IMR-90 (cell line): Measurements from ENCODE around the gene RNPEPL1. TPM values are rescaled to one million over a fixed set of nuclear protein-coding genes. Genes with fewer than 3 reads are reported as not detected.

ENCODE experiments used
- ATAC-seq: fragments of 200-7000 bp; cut with Tn5 transposase; 2 replicates; pipeline ENCODE4 v1.9.1; 2020; ENCODE audit warnings: low read depth, mild to moderate bottlenecking, moderate library complexity
- BruUV-seq: library from RNA; stranded (reverse); fragments of 400-500 nt; replicated peaks from 2 replicates; lab custom pipeline; 2021; lab: Mats Ljungman, UMichigan
- CTCF ChIA-PET: fragments of 300-600 bp; formaldehyde crosslinking; extraction: SDS; loops from one replicate; lab custom pipeline; 2021; ENCODE audit warnings: antibody characterized with exemption; lab: Yijun Ruan, JAX
- POLR2A ChIA-PET: fragments of 300-600 bp; sonication (Branson Sonifier 250); formaldehyde crosslinking; loops from one replicate; lab custom pipeline; 2022; ENCODE audit warnings: antibody characterized with exemption; ENCODE audit not compliant: unreplicated experiment; lab: Charles Lee
- DNase-seq: peaks from one replicate; pipeline ENCODE4 v3.0.0; 2013
- H2AFZ ChIP-seq: replicated peaks from 2 replicates; pipeline ENCODE3; 2013; ENCODE audit warnings: low read length, mild to moderate bottlenecking; ENCODE audit not compliant: poor library complexity
- H2AK5ac ChIP-seq: 2 replicates; pipeline ENCODE4 v1.6.1; 2013; ENCODE audit warnings: low read depth, low read length, inconsistent platforms
- H2AK9ac ChIP-seq: replicated peaks from 2 replicates; pipeline ENCODE3; 2013; ENCODE audit warnings: mild to moderate bottlenecking, low read depth, low read length, moderate library complexity; ENCODE audit not compliant: poor library complexity
- H2BK120ac ChIP-seq: 2 replicates; pipeline ENCODE4 v1.6.1; 2013; ENCODE audit warnings: low read depth, low read length, inconsistent platforms
- H2BK15ac ChIP-seq: 3 replicates; pipeline ENCODE4 v1.6.1; 2013; ENCODE audit warnings: low read depth, low read length, inconsistent platforms
- H2BK20ac ChIP-seq: 2 replicates; pipeline ENCODE4 v1.6.1; 2013; ENCODE audit warnings: low read depth, mild to moderate bottlenecking, inconsistent platforms, low read length, moderate library complexity
- H2BK5ac ChIP-seq: 2 replicates; pipeline ENCODE4 v1.6.1; 2013; ENCODE audit warnings: mild to moderate bottlenecking, low read depth, low read length, inconsistent platforms; ENCODE audit not compliant: poor library complexity, severe bottlenecking
- H3K14ac ChIP-seq: replicated peaks from 2 replicates; pipeline ENCODE4 v1.6.1; 2013; ENCODE audit warnings: low read depth, low read length, inconsistent platforms
- H3K18ac ChIP-seq: 2 replicates; pipeline ENCODE4 v1.6.1; 2013; ENCODE audit warnings: low read depth, low read length, control low read depth
- H3K23ac ChIP-seq: 2 replicates; pipeline ENCODE4 v1.6.1; 2013; ENCODE audit warnings: low read depth, low read length, inconsistent platforms
- H3K27ac ChIP-seq: 2 replicates; pipeline ENCODE4 v1.5.1; 2013; ENCODE audit warnings: mild to moderate bottlenecking, control low read depth, low read length; ENCODE audit not compliant: insufficient read depth
- H3K27me3 ChIP-seq: 2 replicates; pipeline ENCODE4 v1.6.1; 2013; ENCODE audit warnings: low read length; ENCODE audit not compliant: control insufficient read depth, insufficient read depth
- H3K36me3 ChIP-seq: 2 replicates; pipeline ENCODE4 v1.6.1; 2013; ENCODE audit warnings: low read length, mixed read lengths; ENCODE audit not compliant: control insufficient read depth, insufficient read depth
- H3K4ac ChIP-seq: 2 replicates; pipeline ENCODE4 v1.6.1; 2013; ENCODE audit warnings: low read depth, low read length, inconsistent platforms
- H3K4me1 ChIP-seq: 2 replicates; pipeline ENCODE4 v1.6.1; 2013; ENCODE audit warnings: low read length, mixed read lengths; ENCODE audit not compliant: control insufficient read depth, insufficient read depth
- H3K4me2 ChIP-seq: 2 replicates; pipeline ENCODE4 v1.6.1; 2013; ENCODE audit warnings: low read depth, mild to moderate bottlenecking, control low read depth, low read length, moderate library complexity
- H3K4me3 ChIP-seq: 2 replicates; pipeline ENCODE4 v1.5.1; 2013; ENCODE audit warnings: low read depth, mild to moderate bottlenecking, control low read depth, low read length, moderate library complexity; ENCODE audit not compliant: insufficient read depth
- H3K56ac ChIP-seq: 2 replicates; pipeline ENCODE4 v1.6.1; 2013; ENCODE audit warnings: low read length, inconsistent platforms; ENCODE audit not compliant: insufficient read depth; ENCODE audit errors: extremely low read depth
- H3K79me1 ChIP-seq, 2 experiments: 2 replicates each; pipeline ENCODE4 v1.6.1; 2013; ENCODE audit warnings: low read length in 2 of 2, inconsistent platforms in 1 of 2, low read depth in 1 of 2
- H3K9ac ChIP-seq: 2 replicates; pipeline ENCODE4 v1.6.1; 2013; ENCODE audit warnings: low read depth, low read length, control low read depth
- H3K9me1 ChIP-seq: 2 replicates; pipeline ENCODE4 v1.6.1; 2013; ENCODE audit warnings: low read length, inconsistent platforms; ENCODE audit not compliant: insufficient read depth
- H3K9me3 ChIP-seq: 2 replicates; pipeline ENCODE4 v1.6.1; 2013; ENCODE audit warnings: low read length; ENCODE audit not compliant: control insufficient read depth, insufficient read depth
- H4K20me1 ChIP-seq: 2 replicates; pipeline ENCODE4 v1.6.1; 2013; ENCODE audit warnings: low read length, inconsistent platforms; ENCODE audit not compliant: insufficient read depth
- H4K5ac ChIP-seq: 2 replicates; pipeline ENCODE4 v1.6.1; 2013; ENCODE audit warnings: mild to moderate bottlenecking, low read depth, low read length, control low read depth
- H4K8ac ChIP-seq, 2 experiments: 2 replicates each; pipeline ENCODE4 v1.6.1; 2013; ENCODE audit warnings: low read depth in 2 of 2, low read length in 2 of 2, control low read depth in 1 of 2, inconsistent platforms in 1 of 2
- H4K91ac ChIP-seq: 2 replicates; pipeline ENCODE4 v1.6.1; 2013; ENCODE audit warnings: low read depth, low read length, inconsistent platforms; ENCODE audit not compliant: insufficient read depth
- MAFK ChIP-seq: IDR thresholded peaks from 2 replicates; pipeline ENCODE4 v1.6.1; 2012; ENCODE audit warnings: low read depth, low read length, improper control_type of control experiment
- POLR2A ChIP-seq: IDR thresholded peaks from 2 replicates; pipeline ENCODE4 v1.6.1; 2012; ENCODE audit warnings: mild to moderate bottlenecking, low read depth, low read length
- WGBS, 2 experiments: methylation state at CpG; one replicate each; pipeline versions ENCODE4 v1.1.5 to v1.1.7; 2013; ENCODE audit warnings: missing lambda C conversion rate in 2 of 2; ENCODE audit not compliant: insufficient read length in 1 of 2; ENCODE audit errors: extremely low coverage in 2 of 2; 5-methylcytosine and 5-hydroxymethylcytosine counted together
- dilution Hi-C: fragments of 300-500 bp; cut with HindIII; formaldehyde crosslinking; loops from one replicate; pipeline ENCODE4 v1.14.3; 2018; ENCODE audit warnings: low sequenced_read_pairs; ENCODE audit not compliant: unreplicated experiment
- in situ Hi-C: fragments of 300-500 bp; cut with MboI; formaldehyde crosslinking; loops from 3 replicates; pipeline ENCODE4 v1.14.3; 2019; ENCODE audit warnings: low sequenced_read_pairs, inconsistent platforms, mixed read lengths
- intact Hi-C: fragments of 100-400 bp; cut with micrococcal nuclease; formaldehyde crosslinking; loops from 2 replicates; pipeline ENCODE4 v1.10.0; 2022
- polyA plus RNA-seq, 3 experiments: library from polyadenylated mRNA; depleted of rRNA; stranded (reverse); fragments of >200 nt; gene quantifications; 2 replicates each; pipeline ENCODE4 v1.2.3, GENCODE V29; 2012; ENCODE audit warnings: low replicate concordance in 1 of 3
- total RNA-seq: library from RNA; depleted of rRNA; stranded (reverse); fragments of >200 nt; gene quantifications from 2 replicates; pipeline ENCODE4 v1.2.3, GENCODE V29; 2012

RNPEPL1 gene
- total and polyA plus RNA-seq, 2 of the 4 experiments (the other 2 are of a cell fraction) = 3.8 to 18.7 TPM

DNA sequence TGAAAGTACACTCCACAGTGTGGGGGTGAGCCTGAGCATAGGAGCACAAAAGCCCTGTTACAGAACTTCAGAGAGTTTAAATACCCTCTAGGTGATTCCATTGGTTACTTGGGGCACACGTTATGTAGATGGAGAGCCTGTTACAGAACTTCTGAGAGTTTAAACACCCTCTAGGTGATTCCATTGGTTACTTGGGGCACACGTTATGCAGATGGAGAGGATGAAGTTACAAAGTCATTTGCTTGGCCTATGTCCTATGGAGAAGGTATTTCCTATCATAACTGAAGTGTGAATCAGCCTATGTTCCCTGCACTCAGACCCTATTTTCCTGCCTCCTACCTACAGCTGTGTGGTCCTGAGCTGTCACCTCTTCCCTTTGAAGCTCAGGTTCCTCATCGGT is 14.5 kb downstream of the RNPEPL1 start:
- intact Hi-C loops (no loop called here), dilution Hi-C loops (no loop called here), in situ Hi-C loops (no loop called here)
- no peaks in the 10 kb centered on the region for H3K27me3 ChIP-seq
- no peak overlapping the region for H2AK9ac ChIP-seq
- no peak overlapping the region for H3K4me3 ChIP-seq
- no peak overlapping the region for H2BK120ac ChIP-seq
- DNase-seq (no peak), ATAC-seq (no peak)
- H3K4me1 ChIP-seq = peaks cover 22% of the 10 kb centered on the region
- no peak overlapping the region for H4K8ac ChIP-seq
- H2BK20ac ChIP-seq = no peak overlapping the region
- no peak overlapping the region for H3K18ac ChIP-seq
- H3K9me1 ChIP-seq = peaks cover 28% of the 10 kb centered on the region
- peaks cover 34 to 78% of the 10 kb centered on the region in 2 experiments; a peak in 3 of 4 replicates for H3K79me1 ChIP-seq
- no peak overlapping the region for H2BK5ac ChIP-seq
- CTCF ChIA-PET = no interaction called here
- H3K23ac ChIP-seq = no peak overlapping the region
- H3K27ac ChIP-seq = no peak overlapping the region
- no peak overlapping the region for H3K9ac ChIP-seq
- H3K4me2 ChIP-seq = no peak overlapping the region
- H3K4ac ChIP-seq = no peak overlapping the region
- no CpG with 5 or more reads among the region's 3 CpGs for WGBS, 2 experiments
- no peak overlapping the region for H4K91ac ChIP-seq
- no peak overlapping the region for H2AK5ac ChIP-seq
- POLR2A ChIA-PET = no interaction called here
- peaks cover 31% of the 10 kb centered on the region for H4K20me1 ChIP-seq
- no peak overlapping the region for H3K14ac ChIP-seq
- no peak overlapping the region for H4K5ac ChIP-seq
- no peak overlapping the region for H2AFZ ChIP-seq
- H2BK15ac ChIP-seq = no peak overlapping the region
- BruUV-seq = no TSS peak
- TF ChIP-seq POLR2A (no peak), MAFK (no peak)
- H3K9me3 ChIP-seq = peaks cover 2% of the 10 kb centered on the region; the same call in 1 of the 2 replicates
- no peak overlapping the region for H3K56ac ChIP-seq
- peaks cover 3% of the 10 kb centered on the region for H3K36me3 ChIP-seq
